K562 treated with DMSO at 1 percent for 12 hours (cell line): ENCODE results near the gene C9. TPM values are rescaled to one million over a fixed set of nuclear protein-coding genes. Genes with fewer than 3 reads are reported as not detected.

ENCODE experiments used
- total RNA-seq: library from RNA; unstranded; fragments of 300-600 nt; gene quantifications from 2 replicates; pipeline ENCODE4 v1.2.3, GENCODE V29; 2022; ENCODE audit not compliant: insufficient read depth

The C9 gene
- total RNA-seq = not detected in 2 replicates

DNA sequence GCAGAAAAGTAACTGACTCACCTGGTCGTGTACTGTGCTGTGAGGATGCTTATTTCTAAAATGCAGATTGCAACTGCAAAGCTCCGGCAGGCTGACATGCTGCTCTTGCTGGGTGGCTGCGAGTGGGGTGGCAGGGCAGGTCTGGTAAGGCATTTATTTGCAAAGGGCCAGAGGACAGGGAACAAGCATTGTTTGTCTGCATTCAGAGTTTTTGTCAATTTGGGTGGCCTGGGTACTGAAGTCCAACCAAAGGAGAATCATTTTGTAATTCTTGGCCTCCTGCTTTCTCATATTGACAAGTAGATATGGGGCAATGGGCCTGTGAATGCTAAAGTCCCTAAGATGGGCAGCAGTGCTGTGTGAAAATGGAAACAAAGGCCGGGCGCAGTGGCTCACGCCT lies at the start of gene C9:
Gene C9, minus strand, starts transcription at position 129 of the 400 bp plus-strand sequence. Its CDS starts 31 bp downstream, at position 98.

Other genes starting within 250 kb of the C9 start
- 3.9 and 17.0 TPM in 2 replicates for gene FYB1, start 144.9 kb downstream of the C9 start, total RNA-seq
- 8.0 and 25.0 TPM in 2 replicates for gene DAB2, start 60.5 kb upstream of the C9 start, total RNA-seq